GM18951 (cell line): Measurements from ENCODE around the gene SPCS2.
A peak's percentile ranks its signal among the peaks of the same experiment; 100 is the strongest.
"Not testable (repeated sequence)": the region's sequence is repeated elsewhere in the genome, so short reads cannot be mapped to it uniquely, and the experiment has no call there.

Experiments
- POLR2A ChIP-seq: IDR thresholded peaks from 4 replicates; pipeline ENCODE4 v1.6.1; 2011; ENCODE audit warnings: mild to moderate bottlenecking; ENCODE audit not compliant: insufficient read length, insufficient read depth; ENCODE audit errors: extremely low read depth
- in situ Hi-C: fragments of 300-500 bp; cut with MboI; formaldehyde crosslinking; loops from one replicate; pipeline ENCODE4 v1.12.0; 2022; ENCODE audit warnings: low sequenced_read_pairs, mixed read lengths, inconsistent platforms; ENCODE audit not compliant: unreplicated experiment

SPCS2 gene

GRCh38 chr11:74966651-74967050 lies 17.6 kb downstream of the SPCS2 start:
- in situ Hi-C loops: no loop called here
- no peak for TF ChIP-seq POLR2A

GRCh38 chr11:74970852-74971395 lies 21.9 kb downstream of the SPCS2 start:
- no peak for TF ChIP-seq POLR2A
- in situ Hi-C loops: no loop called here

GRCh38 chr11:74971424-74971823 lies 22.4 kb downstream of the SPCS2 start:
- in situ Hi-C loops: no loop called here
- no peak for TF ChIP-seq POLR2A

- in situ Hi-C loops: no loop called here
- TF ChIP-seq POLR2A: no peak
Measured at GRCh38 chr11:74978041-74978440, 29.0 kb downstream of the SPCS2 start.

- no peak for TF ChIP-seq POLR2A
- in situ Hi-C loops: no loop called here
Measured at GRCh38 chr11:74980634-74981033, 31.6 kb downstream of the SPCS2 start.

DNA sequence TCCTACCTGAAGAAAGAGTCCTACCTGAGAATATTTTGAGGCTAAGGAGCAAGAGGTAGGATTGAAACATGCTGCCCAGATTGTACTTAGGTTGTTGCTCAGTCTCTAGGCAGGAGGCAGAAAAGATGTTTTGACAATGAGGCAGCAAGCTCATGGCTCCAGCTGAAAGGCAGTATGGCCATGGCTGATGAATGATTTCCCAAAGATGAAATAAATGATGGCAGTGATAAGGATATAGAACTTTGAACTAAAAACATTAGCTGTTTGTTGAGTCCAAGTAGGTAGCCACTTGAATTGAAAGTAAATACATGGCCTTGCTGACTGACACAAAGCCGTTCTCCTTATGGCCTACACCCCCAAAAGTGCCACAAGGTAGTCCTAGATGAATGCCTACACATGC lies 32.8 kb downstream of the SPCS2 start:
- in situ Hi-C loops: no loop called here
- no peak for TF ChIP-seq POLR2A

DNA sequence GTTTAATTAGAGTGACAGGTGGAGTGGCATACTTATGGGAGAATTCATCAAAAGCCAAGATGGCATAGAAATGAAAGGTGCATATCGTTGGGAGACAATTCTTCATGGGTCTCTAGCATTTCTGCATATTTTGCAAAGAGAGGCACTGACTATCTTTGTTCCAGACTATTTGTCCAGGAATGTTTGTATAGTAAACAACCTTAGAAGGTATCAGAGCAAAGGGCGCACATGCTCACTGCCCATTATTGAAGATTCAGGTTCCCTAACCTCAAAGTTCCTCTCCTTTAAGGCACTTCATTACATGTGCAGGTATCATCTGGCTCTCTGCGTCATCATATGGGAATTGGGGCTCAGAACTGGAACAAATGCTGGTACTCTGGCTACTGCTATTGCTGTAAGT lies 35.0 kb downstream of the SPCS2 start:
- in situ Hi-C loops: no loop called here
- TF ChIP-seq POLR2A: no peak

DNA sequence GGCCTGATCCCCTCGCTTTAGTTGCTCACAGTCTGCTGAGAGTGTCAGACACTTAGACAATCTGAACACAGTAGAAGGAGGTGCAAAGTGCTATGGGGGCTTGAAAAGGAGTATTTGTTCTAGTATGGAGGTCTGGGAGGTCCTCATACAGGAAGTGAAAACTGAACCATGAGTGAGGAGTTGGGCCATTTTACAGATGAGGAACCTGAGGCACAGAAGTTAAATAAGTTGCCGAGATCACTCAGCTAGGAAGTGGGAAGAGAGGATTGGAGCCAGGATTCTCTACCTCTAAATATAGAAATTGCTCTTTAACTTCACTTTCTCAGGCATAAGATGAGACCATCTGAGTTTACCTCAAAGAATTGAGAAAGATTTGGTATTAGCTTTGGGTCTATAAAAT lies 35.7 kb downstream of the SPCS2 start:
- TF ChIP-seq POLR2A: no peak
- in situ Hi-C loops: no loop called here

DNA sequence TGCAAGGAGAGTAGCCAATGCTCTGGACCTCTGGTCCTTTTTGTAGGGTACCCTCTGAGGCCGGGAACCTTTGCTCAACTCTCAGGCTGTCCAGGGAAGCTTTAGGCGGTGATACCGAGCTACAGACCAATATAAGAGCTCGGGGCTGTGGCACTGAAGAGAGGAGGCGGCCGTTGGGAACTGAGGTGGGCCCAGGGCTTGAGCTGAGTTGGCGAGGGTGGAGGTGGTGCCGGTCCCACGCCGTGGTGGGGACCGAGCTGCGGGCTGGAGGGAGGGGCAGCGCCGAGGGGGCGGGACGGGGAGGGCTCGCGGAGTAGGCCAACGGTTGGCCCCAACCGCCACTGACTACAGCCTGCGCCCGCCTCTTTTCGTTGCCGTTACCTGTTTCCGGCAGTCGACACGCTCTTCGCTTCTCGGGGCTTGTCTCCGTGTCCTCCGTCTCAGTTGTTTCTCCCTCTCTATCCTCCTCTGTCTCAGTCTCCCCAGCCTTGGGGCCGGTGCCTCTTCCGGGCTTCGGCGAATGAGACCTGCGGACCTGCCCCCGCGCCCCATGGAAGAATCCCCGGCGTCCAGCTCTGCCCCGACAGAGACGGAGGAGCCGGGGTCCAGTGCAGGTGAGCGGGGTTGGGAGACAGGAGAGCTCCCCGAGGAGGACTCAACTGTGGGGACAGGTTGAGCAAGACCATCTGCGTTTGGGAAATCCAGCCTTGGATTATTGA lies 39.6 kb downstream of the SPCS2 start, which contains the start of gene NEU3:
NEU3 (plus strand) TSS at position 393 of the 719 bp plus-strand sequence; CDS start at position 521, 128 bp downstream.
- in situ Hi-C loops: no loop called here

DNA sequence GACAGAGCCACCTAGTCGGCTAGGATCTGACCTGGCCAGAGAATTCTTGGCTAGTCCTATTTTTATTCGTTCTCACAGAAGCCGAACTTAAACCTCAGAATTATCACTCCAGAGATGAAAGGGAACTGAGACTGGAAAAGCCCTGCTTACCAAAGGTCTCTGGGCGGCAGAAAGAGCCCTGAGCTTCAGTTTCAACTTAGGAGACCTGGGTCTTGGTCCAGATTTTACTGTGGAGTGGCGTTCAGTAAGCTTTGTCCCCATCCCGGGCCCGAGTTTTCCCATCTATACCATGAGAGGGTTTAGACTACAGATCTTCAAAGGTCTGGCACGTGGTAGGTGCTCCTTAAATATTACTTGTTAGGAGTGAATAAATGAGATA lies 40.2 kb downstream of the SPCS2 start:
- no peak for TF ChIP-seq POLR2A
- in situ Hi-C loops: no loop called here

More for the DNA sequence above, 39.6 kb downstream of the SPCS2 start, which contains the start of gene NEU3:
- TF ChIP-seq POLR2A: peak; percentile 87

DNA sequence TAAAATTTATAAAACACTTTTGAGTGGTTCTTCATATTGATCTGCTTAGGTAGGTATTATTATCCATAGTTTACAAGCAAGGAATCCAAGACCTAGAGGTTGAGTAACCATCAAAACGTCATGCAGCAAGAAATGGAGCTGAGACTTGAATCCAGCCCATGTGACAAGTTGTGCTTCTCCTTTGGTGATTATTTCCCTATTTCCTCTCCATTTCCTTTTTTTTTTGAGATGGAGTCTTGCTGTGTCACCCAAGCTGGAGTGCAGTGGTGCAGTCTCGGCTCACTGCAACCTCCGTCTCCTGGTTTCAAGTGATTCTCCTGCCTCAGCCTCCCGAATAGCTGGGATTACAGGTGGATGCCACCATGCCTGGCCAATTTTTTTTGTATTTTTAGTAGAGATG lies 41.1 kb downstream of the SPCS2 start:
- in situ Hi-C loops: not testable (repeated sequence)

DNA sequence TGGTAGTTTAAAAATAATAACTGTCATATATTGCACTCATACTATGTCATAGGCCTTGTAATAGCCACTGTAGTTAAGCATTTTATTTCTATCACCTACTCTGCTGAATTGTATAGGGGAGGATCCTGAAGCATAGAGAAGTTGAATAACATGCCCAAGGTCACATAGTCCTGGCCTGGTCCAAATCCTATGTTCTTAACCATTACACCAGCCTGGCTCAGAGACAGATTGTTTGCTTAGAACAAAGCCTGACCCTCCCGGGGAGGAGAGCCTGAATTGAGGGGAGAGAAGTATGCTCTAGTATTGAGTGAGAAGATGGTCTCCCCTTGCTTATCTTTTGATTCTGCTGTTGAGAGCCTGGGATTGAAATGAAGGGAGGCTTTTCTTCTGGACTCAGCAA lies 41.9 kb downstream of the SPCS2 start:
- in situ Hi-C loops: no loop called here
- TF ChIP-seq POLR2A: no peak

DNA sequence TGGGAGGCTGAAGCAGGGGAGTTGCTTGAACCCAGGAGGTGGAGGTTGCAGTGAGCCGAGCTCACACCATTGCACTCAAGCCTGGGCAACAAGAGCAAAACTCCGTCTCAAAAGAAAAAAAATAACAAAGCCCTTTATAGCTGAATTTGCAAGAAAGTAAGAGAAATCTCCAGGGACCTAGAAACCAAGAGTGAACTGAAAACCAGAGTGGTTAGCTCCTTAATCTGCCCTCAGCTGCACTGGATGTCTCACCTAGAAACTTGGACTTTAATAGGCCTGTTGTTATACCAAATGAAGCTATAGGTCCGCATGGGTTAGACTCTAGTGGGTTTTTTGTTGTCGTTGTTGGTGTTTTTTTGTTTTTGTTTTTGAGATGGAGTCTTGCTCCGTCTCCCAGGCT lies 43.8 kb downstream of the SPCS2 start:
- in situ Hi-C loops: no loop called here
- TF ChIP-seq POLR2A: no peak

DNA sequence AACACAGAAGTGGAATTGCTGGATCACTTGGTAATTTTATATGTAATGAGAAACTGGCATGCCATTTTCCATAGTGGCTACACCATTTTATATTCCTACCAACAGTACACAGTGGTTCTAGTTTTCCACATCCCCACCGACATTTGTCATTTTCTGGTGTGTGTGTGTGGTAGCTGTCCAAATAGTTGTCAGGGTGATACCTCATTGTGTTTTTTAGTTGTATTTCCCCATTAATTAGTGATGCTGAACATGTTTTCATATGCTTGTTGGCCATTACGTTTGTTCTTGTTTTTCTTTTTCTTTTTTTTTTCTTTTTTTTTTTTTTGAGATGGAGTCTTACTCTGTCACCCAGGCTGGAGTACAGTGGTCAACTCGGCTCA lies 51.9 kb downstream of the SPCS2 start:
- TF ChIP-seq POLR2A: no peak
- in situ Hi-C loops: no loop called here
